ENCODE data around the gene NAGLU.

DNA sequence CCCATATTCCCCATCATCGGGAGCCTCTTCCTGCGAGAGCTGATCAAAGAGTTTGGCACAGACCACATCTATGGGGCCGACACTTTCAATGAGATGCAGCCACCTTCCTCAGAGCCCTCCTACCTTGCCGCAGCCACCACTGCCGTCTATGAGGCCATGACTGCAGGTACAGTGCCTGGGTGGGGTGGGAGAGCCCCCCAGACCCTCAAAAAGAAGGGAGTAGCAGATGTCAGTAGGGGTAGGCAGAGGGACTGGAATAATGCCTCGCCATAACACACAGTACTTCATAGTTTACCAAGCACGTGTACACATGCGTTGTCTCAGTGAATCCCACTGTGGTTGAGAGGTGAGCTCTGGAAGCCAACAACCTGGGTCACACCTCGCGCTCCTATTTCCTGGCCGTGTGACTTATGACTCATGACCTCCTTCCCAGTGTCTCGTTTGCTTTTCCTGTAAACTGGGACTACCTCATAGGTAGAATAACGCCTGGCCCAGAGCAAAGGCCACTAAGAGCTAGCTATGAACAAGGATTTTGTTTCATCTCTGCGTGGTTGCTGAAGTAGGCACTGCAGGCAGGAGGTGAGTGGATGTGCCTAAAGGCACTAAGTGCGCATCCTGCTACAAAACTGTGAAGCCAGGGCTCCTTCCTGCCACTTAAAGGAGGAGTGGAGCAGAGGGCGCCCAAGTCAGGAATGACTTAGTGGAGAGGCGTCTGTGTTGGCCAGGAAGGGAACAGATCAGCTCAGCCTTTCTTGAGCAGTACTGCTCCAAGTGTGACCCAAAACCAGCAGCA lies 5.2 kb downstream of the NAGLU start:
- TF ChIP-seq, protein P1, sequence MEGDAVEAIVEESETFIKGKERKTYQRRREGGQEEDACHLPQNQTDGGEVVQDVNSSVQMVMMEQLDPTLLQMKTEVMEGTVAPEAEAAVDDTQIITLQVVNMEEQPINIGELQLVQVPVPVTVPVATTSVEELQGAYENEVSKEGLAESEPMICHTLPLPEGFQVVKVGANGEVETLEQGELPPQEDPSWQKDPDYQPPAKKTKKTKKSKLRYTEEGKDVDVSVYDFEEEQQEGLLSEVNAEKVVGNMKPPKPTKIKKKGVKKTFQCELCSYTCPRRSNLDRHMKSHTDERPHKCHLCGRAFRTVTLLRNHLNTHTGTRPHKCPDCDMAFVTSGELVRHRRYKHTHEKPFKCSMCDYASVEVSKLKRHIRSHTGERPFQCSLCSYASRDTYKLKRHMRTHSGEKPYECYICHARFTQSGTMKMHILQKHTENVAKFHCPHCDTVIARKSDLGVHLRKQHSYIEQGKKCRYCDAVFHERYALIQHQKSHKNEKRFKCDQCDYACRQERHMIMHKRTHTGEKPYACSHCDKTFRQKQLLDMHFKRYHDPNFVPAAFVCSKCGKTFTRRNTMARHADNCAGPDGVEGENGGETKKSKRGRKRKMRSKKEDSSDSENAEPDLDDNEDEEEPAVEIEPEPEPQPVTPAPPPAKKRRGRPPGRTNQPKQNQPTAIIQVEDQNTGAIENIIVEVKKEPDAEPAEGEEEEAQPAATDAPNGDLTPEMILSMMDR (IDR thresholded peaks at IDR 0.05): no peak
- TF ChIP-seq POLR2A (IDR thresholded peaks at IDR 0.05): no peak
